Endometrium (tissue), 2 donors: ENCODE results near the gene YAP1.

Source experiments
- FAIRE-seq: peaks from 2 replicates; lab custom pipeline; 2012; peaks lifted over from hg19 to GRCh38; lab: Jason Lieb, UNC
- donor health status: control.
- donor health status: control.

YAP1 gene

DNA sequence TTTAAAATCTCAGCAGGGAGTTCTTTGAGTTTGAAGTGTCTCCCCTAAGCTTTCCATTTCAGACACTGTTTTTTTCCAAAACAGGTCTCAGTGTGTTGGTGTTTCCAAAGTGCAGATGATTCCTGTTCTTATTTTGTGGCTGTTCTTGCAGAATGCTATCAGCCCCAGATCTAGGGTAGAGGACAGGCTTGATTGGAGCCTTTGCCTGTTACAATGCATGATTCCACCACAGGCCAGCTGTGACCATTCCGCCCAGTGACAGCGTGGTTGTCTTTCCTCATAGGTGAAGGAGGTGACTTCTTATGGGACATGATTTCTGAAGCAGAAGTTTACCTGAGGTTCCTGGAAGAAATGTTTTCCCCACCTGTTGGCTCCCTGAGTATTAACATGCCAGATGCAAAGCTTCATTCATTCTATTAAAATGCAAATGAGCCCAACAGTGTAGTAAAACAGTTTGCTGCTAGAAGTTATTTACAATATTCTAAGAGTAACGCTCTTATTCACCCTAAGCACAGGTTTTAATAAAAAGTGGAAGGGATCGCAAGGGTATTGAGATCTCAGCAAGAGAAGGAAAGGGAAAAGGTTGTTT, 170.1 kb downstream of the YAP1 start:
- FAIRE-seq: no peak
